Neural cell (in vitro differentiated cells): ENCODE data around the gene SNRPD1. TPM values are rescaled to one million over a fixed set of nuclear protein-coding genes. Genes with fewer than 3 reads are reported as not detected.
"Not testable (repeated sequence)": the region's sequence is repeated elsewhere in the genome, so short reads cannot be mapped to it uniquely, and the experiment has no call there.

Experiments
- H2AFZ ChIP-seq: fragments of 200-600, 300-800 bp; sonication (generic), shearing (Covaris generic); 2 replicates; pipeline ENCODE4 v1.6.0; 2014; ENCODE audit warnings: low read depth, mild to moderate bottlenecking, antibody characterized with exemption, low read length, moderate library complexity
- H3F3A ChIP-seq: fragments of 200-600 bp; shearing (Covaris generic); 2 replicates; pipeline ENCODE4 v1.6.1; 2016; ENCODE audit warnings: mild to moderate bottlenecking, moderate library complexity, mixed read lengths, antibody characterized with exemption, low read length; ENCODE audit not compliant: insufficient read depth, poor library complexity, severe bottlenecking
- H3K27ac ChIP-seq: fragments of 200-600, 300-800 bp; sonication (generic), shearing (Covaris generic); 2 replicates; pipeline ENCODE4 v1.5.1; 2014; ENCODE audit warnings: mild to moderate bottlenecking, low read length, moderate library complexity
- H3K27me3 ChIP-seq: fragments of 300-800, 200-600 bp; sonication (generic), shearing (Covaris generic); 2 replicates; pipeline ENCODE4 v1.6.0; 2014; ENCODE audit warnings: mild to moderate bottlenecking, low read depth, low read length, moderate library complexity; ENCODE audit not compliant: insufficient read depth
- H3K36me3 ChIP-seq: fragments of 300-800, 200-600 bp; sonication (generic), shearing (Covaris generic); 2 replicates; pipeline ENCODE4 v1.5.1; 2014; ENCODE audit warnings: mild to moderate bottlenecking, antibody characterized with exemption, low read length, moderate library complexity; ENCODE audit not compliant: insufficient read depth
- H3K4me2 ChIP-seq: fragments of 300-800, 200-600 bp; sonication (generic), shearing (Covaris generic); 2 replicates; pipeline ENCODE4 v1.6.0; 2014; ENCODE audit warnings: mild to moderate bottlenecking, low read length
- H3K4me3 ChIP-seq: fragments of 300-800, 200-600 bp; sonication (generic), shearing (Covaris generic); 2 replicates; pipeline ENCODE4 v1.5.1; 2014; ENCODE audit warnings: mild to moderate bottlenecking, low read length, moderate library complexity
- H3K79me2 ChIP-seq: fragments of 200-600 bp; shearing (Covaris generic); replicated peaks from 2 replicates; pipeline ENCODE4 v1.6.0; 2014; ENCODE audit warnings: mild to moderate bottlenecking, low read length, moderate library complexity; ENCODE audit not compliant: insufficient read depth
- H3K9ac ChIP-seq: fragments of 300-800, 200-600 bp; sonication (generic), shearing (Covaris generic); 2 replicates; pipeline ENCODE4 v1.6.1; 2016; ENCODE audit warnings: mild to moderate bottlenecking, low read length, mixed read lengths
- H3K9me2 ChIP-seq: fragments of 200-600 bp; shearing (Covaris generic); 2 replicates; pipeline ENCODE4 v1.6.1; 2016; ENCODE audit warnings: mild to moderate bottlenecking, low read length, mixed read lengths; ENCODE audit not compliant: insufficient read depth
- H3K9me3 ChIP-seq: fragments of 200-600, 300-800 bp; sonication (generic), shearing (Covaris generic); 2 replicates; pipeline ENCODE4 v1.6.1; 2016; ENCODE audit warnings: mild to moderate bottlenecking, mixed run types, low read length, moderate library complexity, mixed read lengths
- H4K20me1 ChIP-seq: fragments of 200-600 bp; shearing (Covaris generic); 2 replicates; pipeline ENCODE4 v1.6.1; 2016; ENCODE audit warnings: mild to moderate bottlenecking, mixed run types; ENCODE audit not compliant: insufficient read depth
- EP300 ChIP-seq: fragments of 450-650 bp; conservative IDR thresholded peaks from 2 replicates; pipeline ENCODE4 v1.6.1; 2014; ENCODE audit warnings: antibody characterized with exemption, mild to moderate bottlenecking, moderate library complexity; ENCODE audit not compliant: poor library complexity, severe bottlenecking
- EZH2 ChIP-seq: fragments of 200-600, 300-800 bp; shearing (Covaris generic), sonication (generic); IDR thresholded peaks from 2 replicates; pipeline ENCODE4 v1.6.1; 2014; ENCODE audit warnings: antibody characterized with exemption, low read length, borderline replicate concordance, mild to moderate bottlenecking; ENCODE audit not compliant: insufficient read depth, poor library complexity, severe bottlenecking
- MXI1 ChIP-seq: fragments of 450-650 bp; conservative IDR thresholded peaks from 2 replicates; pipeline ENCODE4 v1.6.1; 2014; ENCODE audit warnings: antibody characterized with exemption, mild to moderate bottlenecking; ENCODE audit not compliant: poor library complexity, severe bottlenecking
- POLR2AphosphoS5 ChIP-seq: IDR thresholded peaks from 2 replicates; pipeline ENCODE4 v1.6.1; 2012
- RAD21 ChIP-seq: fragments of 450-650 bp; conservative IDR thresholded peaks from 2 replicates; pipeline ENCODE4 v1.6.1; 2014; ENCODE audit warnings: antibody characterized with exemption, mild to moderate bottlenecking, moderate library complexity
- SMC3 ChIP-seq: fragments of 450-650 bp; conservative IDR thresholded peaks from 2 replicates; pipeline ENCODE4 v1.6.1; 2014; ENCODE audit warnings: antibody characterized with exemption, mild to moderate bottlenecking, moderate library complexity; ENCODE audit not compliant: poor library complexity
- TAF1 ChIP-seq: IDR thresholded peaks from 2 replicates; pipeline ENCODE4 v1.6.1; 2012; ENCODE audit warnings: low read depth
- polyA plus RNA-seq: library from polyadenylated mRNA; depleted of rRNA; stranded (reverse); fragments of >200 nt; gene quantifications from 2 replicates; pipeline ENCODE4 v1.2.3, GENCODE V29; 2014
- TF ChIP-seq, protein P1 (sequence below): fragments of 450-650 bp; IDR thresholded peaks from 2 replicates; pipeline ENCODE4 v1.5.1; 2014; ENCODE audit warnings: antibody characterized with exemption, mild to moderate bottlenecking, moderate library complexity; ENCODE audit not compliant: poor library complexity, severe bottlenecking
- TF ChIP-seq, protein P2 (sequence below): IDR thresholded peaks from 2 replicates; pipeline ENCODE4 v1.6.1; 2012; ENCODE audit warnings: borderline replicate concordance

SNRPD1 gene
- polyA plus RNA-seq, 1 donor from 2014 or later: 68.2 TPM

DNA sequence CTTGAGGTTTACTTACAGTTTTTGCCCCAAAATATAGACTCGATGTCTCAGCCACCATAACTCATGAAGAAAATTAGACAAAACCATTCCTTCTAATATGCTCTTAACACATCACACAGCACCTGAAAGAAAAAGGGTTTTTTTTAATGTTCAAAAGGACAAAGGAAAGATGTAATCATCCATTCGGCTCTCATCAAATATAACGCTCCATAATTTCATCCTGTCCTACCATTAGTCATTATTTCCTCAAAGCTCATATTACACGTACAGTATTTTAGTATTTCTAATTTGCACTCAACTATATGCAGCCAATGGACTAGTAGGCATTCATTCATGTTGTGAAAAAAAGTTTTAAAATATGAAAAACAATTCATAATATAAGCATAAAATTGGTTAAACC is 36.5 kb upstream of the SNRPD1 start:
- H3F3A ChIP-seq: no peaks in the 10 kb centered on the region
- no peaks in the 10 kb centered on the region for H3K27me3 ChIP-seq
- no peak overlapping the region for H3K4me2 ChIP-seq
- no peaks in the 10 kb centered on the region for H3K9me2 ChIP-seq
- no peak overlapping the region for H3K9ac ChIP-seq
- peaks cover 4% of the 10 kb centered on the region for H3K36me3 ChIP-seq
- no peak overlapping the region for H3K27ac ChIP-seq
- H3K79me2 ChIP-seq: no peaks in the 10 kb centered on the region
- H4K20me1 ChIP-seq: no peaks in the 10 kb centered on the region
- no peaks in the 10 kb centered on the region for H3K9me3 ChIP-seq
- TF ChIP-seq EZH2 (no peak), TAF1 (no peak), SMC3 (no peak), EP300 (no peak), RAD21 (no peak), POLR2AphosphoS5 (no peak), MXI1 (no peak)
- TF ChIP-seq, protein P1, sequence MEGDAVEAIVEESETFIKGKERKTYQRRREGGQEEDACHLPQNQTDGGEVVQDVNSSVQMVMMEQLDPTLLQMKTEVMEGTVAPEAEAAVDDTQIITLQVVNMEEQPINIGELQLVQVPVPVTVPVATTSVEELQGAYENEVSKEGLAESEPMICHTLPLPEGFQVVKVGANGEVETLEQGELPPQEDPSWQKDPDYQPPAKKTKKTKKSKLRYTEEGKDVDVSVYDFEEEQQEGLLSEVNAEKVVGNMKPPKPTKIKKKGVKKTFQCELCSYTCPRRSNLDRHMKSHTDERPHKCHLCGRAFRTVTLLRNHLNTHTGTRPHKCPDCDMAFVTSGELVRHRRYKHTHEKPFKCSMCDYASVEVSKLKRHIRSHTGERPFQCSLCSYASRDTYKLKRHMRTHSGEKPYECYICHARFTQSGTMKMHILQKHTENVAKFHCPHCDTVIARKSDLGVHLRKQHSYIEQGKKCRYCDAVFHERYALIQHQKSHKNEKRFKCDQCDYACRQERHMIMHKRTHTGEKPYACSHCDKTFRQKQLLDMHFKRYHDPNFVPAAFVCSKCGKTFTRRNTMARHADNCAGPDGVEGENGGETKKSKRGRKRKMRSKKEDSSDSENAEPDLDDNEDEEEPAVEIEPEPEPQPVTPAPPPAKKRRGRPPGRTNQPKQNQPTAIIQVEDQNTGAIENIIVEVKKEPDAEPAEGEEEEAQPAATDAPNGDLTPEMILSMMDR: no peak
- TF ChIP-seq, protein P2, sequence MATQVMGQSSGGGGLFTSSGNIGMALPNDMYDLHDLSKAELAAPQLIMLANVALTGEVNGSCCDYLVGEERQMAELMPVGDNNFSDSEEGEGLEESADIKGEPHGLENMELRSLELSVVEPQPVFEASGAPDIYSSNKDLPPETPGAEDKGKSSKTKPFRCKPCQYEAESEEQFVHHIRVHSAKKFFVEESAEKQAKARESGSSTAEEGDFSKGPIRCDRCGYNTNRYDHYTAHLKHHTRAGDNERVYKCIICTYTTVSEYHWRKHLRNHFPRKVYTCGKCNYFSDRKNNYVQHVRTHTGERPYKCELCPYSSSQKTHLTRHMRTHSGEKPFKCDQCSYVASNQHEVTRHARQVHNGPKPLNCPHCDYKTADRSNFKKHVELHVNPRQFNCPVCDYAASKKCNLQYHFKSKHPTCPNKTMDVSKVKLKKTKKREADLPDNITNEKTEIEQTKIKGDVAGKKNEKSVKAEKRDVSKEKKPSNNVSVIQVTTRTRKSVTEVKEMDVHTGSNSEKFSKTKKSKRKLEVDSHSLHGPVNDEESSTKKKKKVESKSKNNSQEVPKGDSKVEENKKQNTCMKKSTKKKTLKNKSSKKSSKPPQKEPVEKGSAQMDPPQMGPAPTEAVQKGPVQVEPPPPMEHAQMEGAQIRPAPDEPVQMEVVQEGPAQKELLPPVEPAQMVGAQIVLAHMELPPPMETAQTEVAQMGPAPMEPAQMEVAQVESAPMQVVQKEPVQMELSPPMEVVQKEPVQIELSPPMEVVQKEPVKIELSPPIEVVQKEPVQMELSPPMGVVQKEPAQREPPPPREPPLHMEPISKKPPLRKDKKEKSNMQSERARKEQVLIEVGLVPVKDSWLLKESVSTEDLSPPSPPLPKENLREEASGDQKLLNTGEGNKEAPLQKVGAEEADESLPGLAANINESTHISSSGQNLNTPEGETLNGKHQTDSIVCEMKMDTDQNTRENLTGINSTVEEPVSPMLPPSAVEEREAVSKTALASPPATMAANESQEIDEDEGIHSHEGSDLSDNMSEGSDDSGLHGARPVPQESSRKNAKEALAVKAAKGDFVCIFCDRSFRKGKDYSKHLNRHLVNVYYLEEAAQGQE: no peak
- no peak overlapping the region for H2AFZ ChIP-seq
- H3K4me3 ChIP-seq: no peak overlapping the region

DNA sequence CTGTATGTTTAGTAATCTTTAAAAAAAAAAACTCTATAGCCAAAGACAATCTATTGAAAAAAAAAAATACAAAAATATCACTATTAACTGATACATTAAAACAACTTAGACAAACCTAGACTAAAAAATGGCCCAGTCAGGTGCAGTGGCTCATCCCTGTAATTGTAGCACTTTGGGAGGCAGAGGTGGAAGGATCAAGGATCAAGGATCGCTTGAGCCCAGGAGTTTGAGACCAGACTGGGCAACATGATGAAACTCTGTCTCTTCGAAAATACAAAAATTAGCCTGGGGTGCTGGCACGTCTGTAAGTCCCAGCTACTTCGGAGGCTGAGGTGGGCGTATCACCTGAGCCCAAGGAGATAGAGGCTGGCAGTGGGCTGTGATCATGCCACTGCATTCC is 27.7 kb upstream of the SNRPD1 start:
- Histone ChIP-seq H3F3A (no peaks in the 10 kb centered on the region), H3K27ac (no peak overlapping the region), H2AFZ (no peak overlapping the region), H3K9ac (no peak overlapping the region), H3K27me3 (no peaks in the 10 kb centered on the region), H3K9me3 (peaks cover 4% of the 10 kb centered on the region), H3K36me3 (no peaks in the 10 kb centered on the region), H3K9me2 (no peaks in the 10 kb centered on the region), H3K79me2 (peaks cover 5% of the 10 kb centered on the region), H4K20me1 (no peaks in the 10 kb centered on the region), H3K4me2 (no peak overlapping the region), H3K4me3 (no peak overlapping the region)
- TF ChIP-seq EZH2: no peak
- TF ChIP-seq SMC3: no peak
- TF ChIP-seq, protein P2: no peak
- TF ChIP-seq, protein P1: no peak
- no peak for TF ChIP-seq POLR2AphosphoS5
- TF ChIP-seq RAD21: no peak
- TF ChIP-seq EP300: no peak
- no peak for TF ChIP-seq TAF1
- TF ChIP-seq MXI1: no peak

DNA sequence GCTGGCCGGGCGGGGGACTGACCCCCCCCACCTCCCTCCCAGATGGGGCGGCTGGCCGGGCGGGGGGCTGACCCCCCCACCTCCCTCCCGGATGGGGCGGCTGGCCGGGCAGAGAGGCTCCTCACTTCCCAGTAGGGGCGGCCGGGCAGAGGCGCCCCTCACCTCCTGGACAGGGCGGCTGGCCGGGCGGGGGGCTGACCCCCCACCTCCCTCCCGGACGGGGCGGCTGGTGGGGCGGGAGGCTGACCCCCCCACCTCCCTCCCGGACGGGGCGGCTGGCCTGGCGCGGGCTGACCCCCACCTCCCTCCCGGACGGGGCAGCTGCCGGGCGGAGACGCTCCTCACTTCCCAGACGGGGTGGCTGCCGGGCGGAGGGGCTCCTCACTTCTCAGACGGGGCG is 19.8 kb upstream of the SNRPD1 start:
- H3K27me3 ChIP-seq, H3K36me3 ChIP-seq, H3K9me2 ChIP-seq, H3F3A ChIP-seq, H4K20me1 ChIP-seq, H3K9me3 ChIP-seq, H3K4me2 ChIP-seq, H3K27ac ChIP-seq, H3K4me3 ChIP-seq, H2AFZ ChIP-seq, H3K9ac ChIP-seq: not testable (repeated sequence)
- peaks cover 41% of the 10 kb centered on the region for H3K79me2 ChIP-seq
